Transverse colon (tissue), 4 donors: ENCODE data around the gene ARL15. TPM values are rescaled to one million over a fixed set of nuclear protein-coding genes. Genes with fewer than 3 reads are reported as not detected.

Experiments used
- DNase-seq: peaks from one replicate; pipeline ENCODE4 v3.0.0-alpha.2; 2019
- H3K27ac ChIP-seq, 4 donors: fragments of 200-600 bp; sonication (generic); 2 replicates each; pipeline ENCODE4 v1.5.1; 2016 to 2018; ENCODE audit warnings: inconsistent platforms in 4 of 4
- H3K27me3 ChIP-seq: fragments of 200-600 bp; sonication (generic); 2 replicates; pipeline ENCODE4 v1.5.1; 2017; ENCODE audit warnings: inconsistent platforms
- H3K36me3 ChIP-seq, 4 donors: fragments of 200-600 bp; sonication (generic); 2 replicates each; pipeline ENCODE4 v1.5.1; 2017 to 2019; ENCODE audit warnings: inconsistent platforms in 4 of 4
- H3K4me1 ChIP-seq, 4 donors: fragments of 200-600 bp; sonication (generic); 2 replicates each; pipeline ENCODE4 v1.5.1; 2017 to 2020; ENCODE audit warnings: inconsistent platforms in 4 of 4
- H3K4me3 ChIP-seq, 4 donors: fragments of 200-600 bp; sonication (generic); 1 replicate in 1 of 4; 2 replicates in 3 of 4; pipeline versions ENCODE4 v1.5.1 to v1.6.1; 2017 to 2019; ENCODE audit warnings: inconsistent platforms in 4 of 4
- H3K9me3 ChIP-seq, 2 donors: fragments of 200-600 bp; sonication (generic); 2 replicates each; pipeline ENCODE4 v1.5.1; 2017 to 2019; ENCODE audit warnings: inconsistent platforms in 2 of 2
- CTCF ChIP-seq, 5 experiments: fragments of 200-600 bp in 3 of 5; fragments of 450-650 bp in 2 of 5; sonication (generic) in 3 of 5; IDR thresholded peaks; 1 replicate in 2 of 5; 2 replicates in 3 of 5; pipeline ENCODE4 v1.5.1; 2016 to 2017; ENCODE audit warnings: antibody characterized with exemption in 5 of 5, inconsistent platforms in 3 of 5, mild to moderate bottlenecking in 2 of 5, moderate library complexity in 1 of 5
- EP300 ChIP-seq: sonication (generic); formaldehyde crosslinking; IDR thresholded peaks from one replicate; pipeline ENCODE4 v1.6.1; 2017; ENCODE audit warnings: antibody characterized with exemption, low read depth
- POLR2A ChIP-seq: fragments of 450-650 bp; IDR thresholded peaks from one replicate; pipeline ENCODE4 v1.6.1; 2016; ENCODE audit warnings: antibody characterized with exemption, mild to moderate bottlenecking, moderate library complexity
- POLR2AphosphoS5 ChIP-seq, 3 donors: sonication (generic); formaldehyde crosslinking; IDR thresholded peaks; one replicate each; pipeline ENCODE4 v1.6.1; 2016; ENCODE audit warnings: antibody characterized with exemption in 3 of 3
- WGBS, 2 donors: methylation state at CpG; one replicate each; pipeline ENCODE4 v1.1.5; 2018; ENCODE audit warnings: low coverage in 1 of 2; 5-methylcytosine and 5-hydroxymethylcytosine counted together
- in situ Hi-C, 4 donors: fragments of 200-750 bp; cut with MboI; loops; one replicate each; pipeline versions ENCODE4 v1.15.0 to v1.15.1; 2017; ENCODE audit warnings: low sequenced_read_pairs in 3 of 4, low pct_ligation_motif_present in 1 of 4, low pct_unique_long_range_greater_than_20kb in 1 of 4
- intact Hi-C: fragments of 100-400 bp; cut with DNase I; formaldehyde crosslinking; loops from one replicate; pipeline ENCODE4 v1.15.1; 2023; ENCODE audit warnings: low total_unique reads
- total RNA-seq, 4 donors: library from RNA; depleted of rRNA; stranded (reverse); fragments of >200 nt; gene quantifications; one replicate each; pipeline ENCODE4 v1.1.0, GENCODE V29; 2016

The ARL15 gene
- total RNA-seq, 4 donors from 2014 or later = 9.0 to 57.1 (median 27.7) TPM

GRCh38 chr5:54347221-54347865 is 37.0 kb upstream of the ARL15 start:
- Histone ChIP-seq H3K27ac (no peak overlapping the region), H3K27me3 (no peaks in the 10 kb centered on the region), H3K36me3 (no peaks in the 10 kb centered on the region), H3K4me3 (no peak overlapping the region), H3K4me1 (no peaks in the 10 kb centered on the region), H3K9me3 (no peaks in the 10 kb centered on the region)
- intact Hi-C loops (loop anchor here (10.0 kb wide), 1 partner anchor 87 kb away; no protein-coding TSS in a partner anchor), in situ Hi-C loops (no loop called here)
- no peak for DNase-seq
- TF ChIP-seq POLR2AphosphoS5 (IDR thresholded peaks at IDR 0.05) (no peak), EP300 (no peak), CTCF (IDR thresholded peaks at IDR 0.05) (no peak), POLR2A (no peak)
- WGBS, 2 donors = 70 to 73% methylated on average over 4 to 5 of the region's 5 CpGs

- intact Hi-C loops (loop anchor here (10.0 kb wide), 1 partner anchor 90 kb away; no protein-coding TSS in a partner anchor), in situ Hi-C loops (no loop called here)
- Histone ChIP-seq H3K27ac (no peak overlapping the region), H3K27me3 (no peaks in the 10 kb centered on the region), H3K36me3 (no peaks in the 10 kb centered on the region), H3K4me1 (no peaks in the 10 kb centered on the region), H3K4me3 (no peak overlapping the region), H3K9me3 (no peaks in the 10 kb centered on the region)
- no peak for TF ChIP-seq EP300
- no peak for DNase-seq
Measured at GRCh38 chr5:54344653-54345052, 34.3 kb upstream of the ARL15 start.

GRCh38 chr5:54341971-54342370 is 31.6 kb upstream of the ARL15 start:
- peaks cover 0 to 6% of the 10 kb centered on the region in 2 donors for H3K9me3 ChIP-seq
- DNase-seq = no peak
- H3K4me3 ChIP-seq = no peak overlapping the region
- no peak overlapping the region for H3K27ac ChIP-seq
- WGBS, 2 donors = 91 to 94% methylated on average over 2 of the region's 2 CpGs
- TF ChIP-seq POLR2AphosphoS5 (IDR thresholded peaks at IDR 0.05) = no peak
- no peak for TF ChIP-seq CTCF (IDR thresholded peaks at IDR 0.05)
- TF ChIP-seq POLR2A = no peak
- intact Hi-C loops (loop anchor here (10.0 kb wide), 1 partner anchor 93 kb away; no protein-coding TSS in a partner anchor), in situ Hi-C loops (no loop called here)
- no peaks in the 10 kb centered on the region for H3K27me3 ChIP-seq
- H3K4me1 ChIP-seq = no peaks in the 10 kb centered on the region
- no peaks in the 10 kb centered on the region for H3K36me3 ChIP-seq

GRCh38 chr5:54337523-54337922 is 27.1 kb upstream of the ARL15 start:
- in situ Hi-C loops (no loop called here), intact Hi-C loops (no loop called here)
- WGBS, 2 donors = 60 to 67% methylated on average over 4 of the region's 4 CpGs
- TF ChIP-seq POLR2A (no peak), CTCF (IDR thresholded peaks at IDR 0.05) (no peak), POLR2AphosphoS5 (IDR thresholded peaks at IDR 0.05) (no peak), EP300 (no peak)
- no peaks in the 10 kb centered on the region for H3K36me3 ChIP-seq
- no peak overlapping the region for H3K27ac ChIP-seq
- no peak for DNase-seq
- no peaks in the 10 kb centered on the region for H3K27me3 ChIP-seq
- no peak overlapping the region for H3K4me3 ChIP-seq
- H3K4me1 ChIP-seq = no peaks in the 10 kb centered on the region
- H3K9me3 ChIP-seq = peaks cover 6 to 7% of the 10 kb centered on the region in 2 donors

GRCh38 chr5:54332720-54333119 is 22.3 kb upstream of the ARL15 start:
- TF ChIP-seq EP300 = no peak
- TF ChIP-seq POLR2AphosphoS5 (IDR thresholded peaks at IDR 0.05) = no peak
- no peak for DNase-seq
- no peaks in the 10 kb centered on the region for H3K27me3 ChIP-seq
- no peak overlapping the region for H3K27ac ChIP-seq
- no peaks in the 10 kb centered on the region for H3K4me1 ChIP-seq
- in situ Hi-C loops (no loop called here), intact Hi-C loops (no loop called here)
- 50 to 74% methylated on average over 1 of the region's 1 CpG for WGBS, 2 donors
- no peaks in the 10 kb centered on the region for H3K36me3 ChIP-seq
- H3K4me3 ChIP-seq = no peak overlapping the region
- H3K9me3 ChIP-seq = peaks cover 4 to 7% of the 10 kb centered on the region in 2 donors
